ENCODE measurements around the gene BET1L.

DNA sequence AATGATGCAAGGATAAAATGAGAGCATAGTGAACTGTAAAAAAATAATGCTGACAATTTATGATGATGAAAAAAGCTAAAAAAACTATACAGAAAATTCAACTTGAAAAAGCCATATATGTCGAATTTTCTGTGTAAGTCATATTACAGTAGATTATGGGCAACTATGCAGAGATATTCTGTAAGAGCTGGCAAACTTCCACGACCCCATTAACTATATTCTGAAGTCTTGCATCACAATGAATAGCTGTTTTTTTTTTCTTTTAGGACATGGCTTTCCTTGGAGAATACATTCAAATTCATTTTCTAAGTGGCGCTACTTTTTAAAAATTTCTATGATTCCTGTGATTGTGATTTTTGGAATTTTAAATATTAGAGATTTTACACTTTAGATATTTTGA lies 48.0 kb upstream of the BET1L start:
- TF ChIP-seq, protein P1, sequence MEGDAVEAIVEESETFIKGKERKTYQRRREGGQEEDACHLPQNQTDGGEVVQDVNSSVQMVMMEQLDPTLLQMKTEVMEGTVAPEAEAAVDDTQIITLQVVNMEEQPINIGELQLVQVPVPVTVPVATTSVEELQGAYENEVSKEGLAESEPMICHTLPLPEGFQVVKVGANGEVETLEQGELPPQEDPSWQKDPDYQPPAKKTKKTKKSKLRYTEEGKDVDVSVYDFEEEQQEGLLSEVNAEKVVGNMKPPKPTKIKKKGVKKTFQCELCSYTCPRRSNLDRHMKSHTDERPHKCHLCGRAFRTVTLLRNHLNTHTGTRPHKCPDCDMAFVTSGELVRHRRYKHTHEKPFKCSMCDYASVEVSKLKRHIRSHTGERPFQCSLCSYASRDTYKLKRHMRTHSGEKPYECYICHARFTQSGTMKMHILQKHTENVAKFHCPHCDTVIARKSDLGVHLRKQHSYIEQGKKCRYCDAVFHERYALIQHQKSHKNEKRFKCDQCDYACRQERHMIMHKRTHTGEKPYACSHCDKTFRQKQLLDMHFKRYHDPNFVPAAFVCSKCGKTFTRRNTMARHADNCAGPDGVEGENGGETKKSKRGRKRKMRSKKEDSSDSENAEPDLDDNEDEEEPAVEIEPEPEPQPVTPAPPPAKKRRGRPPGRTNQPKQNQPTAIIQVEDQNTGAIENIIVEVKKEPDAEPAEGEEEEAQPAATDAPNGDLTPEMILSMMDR (IDR thresholded peaks at IDR 0.05; ENCODE audit: insufficient read depth, low read depth, low read length) = no peak
- TF ChIP-seq EZH2 (IDR thresholded peaks at IDR 0.05; ENCODE audit: insufficient read depth, low read length) = no peak

Data from astrocyte (in vitro differentiated cells and primary cell).